ENCODE data around the gene PDHB. TPM values are rescaled to one million over a fixed set of nuclear protein-coding genes. Genes with fewer than 3 reads are reported as not detected.

The PDHB gene
- total and polyA plus RNA-seq, 10 of the 15 experiments (the other 5 are each of a cell fraction or from before 2014, with no cell fraction given): 62.9 to 224 (median 93.2) TPM

DNA sequence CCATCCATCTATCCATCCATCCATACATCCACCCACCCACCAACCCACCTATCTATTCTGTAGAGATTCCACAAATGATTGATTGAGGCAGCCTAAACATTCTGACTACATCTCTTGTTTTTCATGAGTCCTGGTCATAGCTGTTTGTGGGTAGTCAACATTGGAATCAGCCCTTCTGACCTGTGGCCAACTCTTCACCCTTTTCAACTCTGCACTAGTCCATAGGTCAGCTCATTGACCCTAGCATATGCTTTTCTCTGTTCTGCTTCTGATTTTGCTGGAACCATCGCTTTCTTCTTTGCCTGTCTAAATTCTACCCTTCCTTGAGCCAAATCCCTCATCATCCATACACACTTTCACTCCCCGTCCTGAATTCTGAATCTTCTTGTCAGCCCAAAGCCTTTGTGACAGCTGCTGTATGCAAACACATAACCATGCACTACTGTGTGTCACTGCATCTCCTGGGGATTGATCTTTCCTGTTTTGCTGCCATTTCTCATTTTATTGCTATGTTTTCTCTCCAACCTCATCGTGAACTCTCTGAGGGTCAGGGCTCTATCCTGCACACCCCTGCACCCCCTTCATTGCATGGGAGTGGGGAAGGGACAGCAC lies 41.4 kb upstream of the PDHB start (continued):
- TF ChIP-seq SUPT20H (IDR thresholded peaks at IDR 0.05; ENCODE audit: borderline replicate concordance, control insufficient read depth, low read depth, low read length) (no peak), BMI1 (IDR thresholded peaks at IDR 0.05; ENCODE audit: borderline replicate concordance) (no peak), NRF1 (conservative IDR thresholded peaks at IDR 0.05; ENCODE audit: low read depth, low read length) (no peak), KDM1A (IDR thresholded peaks at IDR 0.05; ENCODE audit: borderline replicate concordance) (no peak)

DNA sequence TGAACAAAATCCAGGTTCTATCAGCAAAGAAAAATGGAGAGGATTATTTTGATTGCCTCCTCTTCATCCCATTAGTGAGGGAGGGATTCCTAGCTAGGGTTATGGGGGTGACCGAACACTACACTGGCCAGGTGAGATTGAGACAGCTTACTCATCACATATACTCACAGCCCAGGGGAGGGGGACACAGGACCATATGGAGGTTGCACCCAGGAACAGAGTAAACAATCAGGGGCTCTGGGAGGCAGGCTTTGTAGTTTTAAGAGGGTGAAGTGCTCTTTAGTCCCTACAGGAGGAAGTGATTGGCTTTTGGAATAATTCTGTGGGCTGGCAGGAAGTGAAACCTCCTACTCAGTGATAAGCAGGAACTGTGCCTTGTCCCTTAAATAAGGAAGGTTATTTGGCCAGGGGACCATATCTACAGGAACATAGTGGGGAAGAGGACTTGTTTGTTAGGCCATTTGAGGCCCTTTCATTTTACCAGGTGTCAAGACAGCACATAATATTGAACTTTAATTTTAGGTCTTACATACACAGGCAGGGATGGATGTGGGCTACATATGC lies 40.8 kb upstream of the PDHB start:
- 60% methylated on average over 1 of the region's 1 CpG for WGBS (ENCODE audit: insufficient coverage, insufficient replicate concordance, low lambda C conversion rate, missing lambda C conversion rate)
- BruUV-seq (replicated peaks): no TSS peak
- SMC1A ChIA-PET (ENCODE audit: uncharacterized antibody, unreplicated experiment): interaction anchor here (1.2 kb wide), 1 partner anchor 46 kb away, joined by 3 read pairs; no protein-coding TSS in a partner anchor

More for the DNA sequence above, 40.8 kb upstream of the PDHB start:
- ChIA-PET RAD21 (ENCODE audit: unreplicated experiment) (no interaction called here), POLR2A (no interaction called here), CTCF (interaction anchor here (2.8 kb wide), 1 partner anchor 11 kb away, joined by 10 read pairs; no protein-coding TSS in a partner anchor)
- Histone ChIP-seq H4K20me1 (ENCODE audit: control insufficient read depth, insufficient read depth) (no peaks in the 10 kb centered on the region), H3K27ac (ENCODE audit: control insufficient read depth, insufficient read depth) (no peak overlapping the region), H3K9ac (ENCODE audit: control insufficient read depth, insufficient read depth, low read length) (no peak overlapping the region), H3K4me3 (no peak overlapping the region), H2AFZ (ENCODE audit: control insufficient read depth, low read depth, low read length) (no peak overlapping the region), H3K4me2 (ENCODE audit: control insufficient read depth, insufficient read depth) (no peak overlapping the region), H3K36me3 (ENCODE audit: control insufficient read depth in 2 of 2, insufficient read depth in 2 of 2, low read length in 1 of 2) (no peaks in the 10 kb centered on the region), H3K79me2 (ENCODE audit: control insufficient read depth, insufficient read depth, low read length) (no peaks in the 10 kb centered on the region), H3K4me1 (ENCODE audit: control insufficient read depth, insufficient read depth, low read length) (peaks cover 6% of the 10 kb centered on the region; the same call in 1 of the 2 replicates), H3K27me3 (replicated peaks in 1 of 2; ENCODE audit: control insufficient read depth in 2 of 2, insufficient read depth in 2 of 2, low read length in 1 of 2) (no peaks in the 10 kb centered on the region), H3K9me3 (replicated peaks; ENCODE audit: control insufficient read depth, insufficient read depth, low read length) (no peaks in the 10 kb centered on the region; the same call in 2 of the 3 replicates)
- TF ChIP-seq PML (IDR thresholded peaks at IDR 0.05; ENCODE audit: low read length) (no peak), SPI1 (IDR thresholded peaks at IDR 0.05; ENCODE audit: borderline replicate concordance, insufficient read depth, low read depth, low read length) (peak; percentile 70)
- DNase-seq (ENCODE audit: low read depth, low spot score) (no peak), ATAC-seq (peak; percentile 44), FAIRE-seq (no peak)
- in situ Hi-C loops (cut with MboI): no loop called here
- intact Hi-C loops (cut with micrococcal nuclease; ENCODE audit: unreplicated experiment): no loop called here

Data from GM12878 (cell line).